Neural cell (in vitro differentiated cells): ENCODE results near the gene GRIK3. TPM values are rescaled to one million over a fixed set of nuclear protein-coding genes. Genes with fewer than 3 reads are reported as not detected.
A peak's percentile ranks its signal among the peaks of the same experiment; 100 is the strongest.

Source experiments
- H2AFZ ChIP-seq: fragments of 200-600, 300-800 bp; sonication (generic), shearing (Covaris generic); 2 replicates; pipeline ENCODE4 v1.6.0; 2014; ENCODE audit warnings: low read depth, mild to moderate bottlenecking, antibody characterized with exemption, low read length, moderate library complexity
- H3F3A ChIP-seq: fragments of 200-600 bp; shearing (Covaris generic); 2 replicates; pipeline ENCODE4 v1.6.1; 2016; ENCODE audit warnings: mild to moderate bottlenecking, moderate library complexity, mixed read lengths, antibody characterized with exemption, low read length; ENCODE audit not compliant: insufficient read depth, poor library complexity, severe bottlenecking
- H3K27ac ChIP-seq: fragments of 200-600, 300-800 bp; sonication (generic), shearing (Covaris generic); 2 replicates; pipeline ENCODE4 v1.5.1; 2014; ENCODE audit warnings: mild to moderate bottlenecking, low read length, moderate library complexity
- H3K27me3 ChIP-seq: fragments of 300-800, 200-600 bp; sonication (generic), shearing (Covaris generic); 2 replicates; pipeline ENCODE4 v1.6.0; 2014; ENCODE audit warnings: mild to moderate bottlenecking, low read depth, low read length, moderate library complexity; ENCODE audit not compliant: insufficient read depth
- H3K36me3 ChIP-seq: fragments of 300-800, 200-600 bp; sonication (generic), shearing (Covaris generic); 2 replicates; pipeline ENCODE4 v1.5.1; 2014; ENCODE audit warnings: mild to moderate bottlenecking, antibody characterized with exemption, low read length, moderate library complexity; ENCODE audit not compliant: insufficient read depth
- H3K4me2 ChIP-seq: fragments of 300-800, 200-600 bp; sonication (generic), shearing (Covaris generic); 2 replicates; pipeline ENCODE4 v1.6.0; 2014; ENCODE audit warnings: mild to moderate bottlenecking, low read length
- H3K4me3 ChIP-seq: fragments of 300-800, 200-600 bp; sonication (generic), shearing (Covaris generic); 2 replicates; pipeline ENCODE4 v1.5.1; 2014; ENCODE audit warnings: mild to moderate bottlenecking, low read length, moderate library complexity
- H3K79me2 ChIP-seq: fragments of 200-600 bp; shearing (Covaris generic); replicated peaks from 2 replicates; pipeline ENCODE4 v1.6.0; 2014; ENCODE audit warnings: mild to moderate bottlenecking, low read length, moderate library complexity; ENCODE audit not compliant: insufficient read depth
- H3K9ac ChIP-seq: fragments of 300-800, 200-600 bp; sonication (generic), shearing (Covaris generic); 2 replicates; pipeline ENCODE4 v1.6.1; 2016; ENCODE audit warnings: mild to moderate bottlenecking, low read length, mixed read lengths
- H3K9me2 ChIP-seq: fragments of 200-600 bp; shearing (Covaris generic); 2 replicates; pipeline ENCODE4 v1.6.1; 2016; ENCODE audit warnings: mild to moderate bottlenecking, low read length, mixed read lengths; ENCODE audit not compliant: insufficient read depth
- H3K9me3 ChIP-seq: fragments of 200-600, 300-800 bp; sonication (generic), shearing (Covaris generic); 2 replicates; pipeline ENCODE4 v1.6.1; 2016; ENCODE audit warnings: mild to moderate bottlenecking, mixed run types, low read length, moderate library complexity, mixed read lengths
- H4K20me1 ChIP-seq: fragments of 200-600 bp; shearing (Covaris generic); 2 replicates; pipeline ENCODE4 v1.6.1; 2016; ENCODE audit warnings: mild to moderate bottlenecking, mixed run types; ENCODE audit not compliant: insufficient read depth
- CTCF ChIP-seq: fragments of 450-650 bp; IDR thresholded peaks from 2 replicates; pipeline ENCODE4 v1.5.1; 2014; ENCODE audit warnings: antibody characterized with exemption, mild to moderate bottlenecking, moderate library complexity; ENCODE audit not compliant: poor library complexity, severe bottlenecking
- EP300 ChIP-seq: fragments of 450-650 bp; conservative IDR thresholded peaks from 2 replicates; pipeline ENCODE4 v1.6.1; 2014; ENCODE audit warnings: antibody characterized with exemption, mild to moderate bottlenecking, moderate library complexity; ENCODE audit not compliant: poor library complexity, severe bottlenecking
- EZH2 ChIP-seq: fragments of 200-600, 300-800 bp; shearing (Covaris generic), sonication (generic); IDR thresholded peaks from 2 replicates; pipeline ENCODE4 v1.6.1; 2014; ENCODE audit warnings: antibody characterized with exemption, low read length, borderline replicate concordance, mild to moderate bottlenecking; ENCODE audit not compliant: insufficient read depth, poor library complexity, severe bottlenecking
- MXI1 ChIP-seq: fragments of 450-650 bp; conservative IDR thresholded peaks from 2 replicates; pipeline ENCODE4 v1.6.1; 2014; ENCODE audit warnings: antibody characterized with exemption, mild to moderate bottlenecking; ENCODE audit not compliant: poor library complexity, severe bottlenecking
- POLR2AphosphoS5 ChIP-seq: IDR thresholded peaks from 2 replicates; pipeline ENCODE4 v1.6.1; 2012
- RAD21 ChIP-seq: fragments of 450-650 bp; conservative IDR thresholded peaks from 2 replicates; pipeline ENCODE4 v1.6.1; 2014; ENCODE audit warnings: antibody characterized with exemption, mild to moderate bottlenecking, moderate library complexity
- REST ChIP-seq: IDR thresholded peaks from 2 replicates; pipeline ENCODE4 v1.6.1; 2012; ENCODE audit warnings: borderline replicate concordance
- SMC3 ChIP-seq: fragments of 450-650 bp; conservative IDR thresholded peaks from 2 replicates; pipeline ENCODE4 v1.6.1; 2014; ENCODE audit warnings: antibody characterized with exemption, mild to moderate bottlenecking, moderate library complexity; ENCODE audit not compliant: poor library complexity
- TAF1 ChIP-seq: IDR thresholded peaks from 2 replicates; pipeline ENCODE4 v1.6.1; 2012; ENCODE audit warnings: low read depth
- polyA plus RNA-seq: library from polyadenylated mRNA; depleted of rRNA; stranded (reverse); fragments of >200 nt; gene quantifications from 2 replicates; pipeline ENCODE4 v1.2.3, GENCODE V29; 2014

The GRIK3 gene
- polyA plus RNA-seq, 1 donor from 2014 or later: 5.0 TPM

GRCh38 chr1:37032660-37033354, 1.5 kb downstream of the GRIK3 start:
- Histone ChIP-seq H3K36me3 (no peaks in the 10 kb centered on the region), H3K9ac (peak overlapping the region; percentile 56), H3K27me3 (peaks cover 67% of the 10 kb centered on the region), H3K4me3 (peak overlapping the region; percentile 75), H3K79me2 (peaks cover 29% of the 10 kb centered on the region), H3K9me3 (no peaks in the 10 kb centered on the region), H2AFZ (no peak overlapping the region), H3K4me2 (peak overlapping the region; percentile 34), H4K20me1 (no peaks in the 10 kb centered on the region), H3K27ac (no peak overlapping the region), H3K9me2 (no peaks in the 10 kb centered on the region), H3F3A (peaks cover 3% of the 10 kb centered on the region)
- TF ChIP-seq EZH2 (no peak), RAD21 (no peak), EP300 (no peak), CTCF (no peak), MXI1 (no peak), POLR2AphosphoS5 (no peak), REST (no peak), SMC3 (no peak), TAF1 (no peak)

- H2AFZ ChIP-seq: no peak overlapping the region
- H3K79me2 ChIP-seq: peaks cover 29% of the 10 kb centered on the region
- H3K36me3 ChIP-seq: no peaks in the 10 kb centered on the region
- H3K9me2 ChIP-seq: no peaks in the 10 kb centered on the region
- H3K9me3 ChIP-seq: no peaks in the 10 kb centered on the region
- no peak overlapping the region for H3K27ac ChIP-seq
- peak overlapping the region; percentile 56 for H3K9ac ChIP-seq
- peaks cover 67% of the 10 kb centered on the region for H3K27me3 ChIP-seq
- peak overlapping the region; percentile 34 for H3K4me2 ChIP-seq
- H3K4me3 ChIP-seq: peak overlapping the region; percentile 75
- no peak for TF ChIP-seq REST
- no peak for TF ChIP-seq SMC3
- no peak for TF ChIP-seq EP300
- no peak for TF ChIP-seq POLR2AphosphoS5
- no peak for TF ChIP-seq RAD21
- TF ChIP-seq CTCF: no peak
- TF ChIP-seq TAF1: no peak
- no peak for TF ChIP-seq MXI1
- no peak for TF ChIP-seq EZH2
- peaks cover 3% of the 10 kb centered on the region for H3F3A ChIP-seq
- H4K20me1 ChIP-seq: no peaks in the 10 kb centered on the region
Measured at GRCh38 chr1:37031871-37032270, 2.4 kb downstream of the GRIK3 start.
